Liver (tissue), 9 donors: ENCODE measurements around the gene ANKRD44. TPM values are rescaled to one million over a fixed set of nuclear protein-coding genes. Genes with fewer than 3 reads are reported as not detected.

ENCODE experiments used
- DNase-seq: peaks from one replicate; pipeline ENCODE4 v3.0.0-alpha.2; 2017; ENCODE audit warnings: low spot score
- H3K27ac ChIP-seq, 2 donors: one replicate each; pipeline ENCODE4 v1.7.0; 2013; ENCODE audit warnings: inconsistent platforms in 2 of 2, low read length in 2 of 2, control low read depth in 1 of 2, low read depth in 1 of 2, mild to moderate bottlenecking in 1 of 2
- H3K27me3 ChIP-seq, 4 donors: one replicate each; pipeline versions ENCODE4 v1.6.1 to v1.7.0; 2013; ENCODE audit warnings: low read length in 3 of 4, inconsistent platforms in 1 of 4, mild to moderate bottlenecking in 1 of 4, moderate library complexity in 1 of 4; ENCODE audit not compliant: control insufficient read depth in 4 of 4, insufficient read depth in 4 of 4
- H3K36me3 ChIP-seq, 4 donors: one replicate each; pipeline versions ENCODE4 v1.6.1 to v1.7.0; 2013; ENCODE audit warnings: low read length in 3 of 4, mild to moderate bottlenecking in 3 of 4, low read depth in 1 of 4, moderate library complexity in 1 of 4; ENCODE audit not compliant: control insufficient read depth in 4 of 4, insufficient read depth in 3 of 4
- H3K4me1 ChIP-seq, 4 donors: one replicate each; pipeline versions ENCODE4 v1.6.1 to v1.7.0; 2013; ENCODE audit warnings: low read length in 3 of 4, mild to moderate bottlenecking in 3 of 4, moderate library complexity in 1 of 4; ENCODE audit not compliant: control insufficient read depth in 4 of 4, insufficient read depth in 4 of 4
- H3K4me3 ChIP-seq, 3 donors: one replicate each; pipeline versions ENCODE4 v1.6.1 to v1.7.0; 2013; ENCODE audit warnings: low read length in 3 of 3, control low read depth in 1 of 3, low read depth in 1 of 3, mild to moderate bottlenecking in 1 of 3
- H3K9ac ChIP-seq, 2 donors: one replicate each; pipeline ENCODE4 v1.7.0; 2013; ENCODE audit warnings: low read length in 2 of 2, mild to moderate bottlenecking in 2 of 2, moderate library complexity in 2 of 2, control low read depth in 1 of 2, low read depth in 1 of 2
- H3K9me3 ChIP-seq, 4 donors: one replicate each; pipeline versions ENCODE4 v1.6.1 to v1.7.0; 2013; ENCODE audit warnings: low read length in 3 of 4; ENCODE audit not compliant: control insufficient read depth in 4 of 4
- ATF3 ChIP-seq: IDR thresholded peaks from 2 replicates; pipeline ENCODE4 v1.6.1; 2016; ENCODE audit warnings: antibody characterized with exemption
- FOXA1 ChIP-seq: IDR thresholded peaks from 2 replicates; pipeline ENCODE4 v1.6.1; 2016; ENCODE audit warnings: antibody characterized with exemption
- GABPA ChIP-seq, 2 donors: IDR thresholded peaks in 1 of 2; conservative IDR thresholded peaks in 1 of 2; 2 replicates each; pipeline ENCODE4 v1.6.1; 2016; ENCODE audit warnings: antibody characterized with exemption in 2 of 2, mild to moderate bottlenecking in 1 of 2, moderate library complexity in 1 of 2
- HNF4A ChIP-seq, 2 donors: conservative IDR thresholded peaks; 2 replicates each; pipeline ENCODE4 v1.6.1; 2016; ENCODE audit warnings: antibody characterized with exemption in 2 of 2, mild to moderate bottlenecking in 2 of 2
- HNF4G ChIP-seq: IDR thresholded peaks from 2 replicates; pipeline ENCODE4 v1.6.1; 2016; ENCODE audit warnings: antibody characterized with exemption
- JUND ChIP-seq, 2 donors: IDR thresholded peaks; 2 replicates each; pipeline ENCODE4 v1.6.1; 2016; ENCODE audit warnings: antibody characterized with exemption in 2 of 2
- MAX ChIP-seq: IDR thresholded peaks from 2 replicates; pipeline ENCODE4 v1.6.1; 2016; ENCODE audit warnings: antibody characterized with exemption
- NR2F2 ChIP-seq: IDR thresholded peaks from 2 replicates; pipeline ENCODE4 v1.6.1; 2016; ENCODE audit warnings: antibody characterized with exemption
- RAD21 ChIP-seq, 2 donors: IDR thresholded peaks; 2 replicates each; pipeline ENCODE4 v1.6.1; 2016; ENCODE audit warnings: antibody characterized with exemption in 2 of 2, mild to moderate bottlenecking in 2 of 2
- REST ChIP-seq: IDR thresholded peaks from 2 replicates; pipeline ENCODE4 v1.6.1; 2016; ENCODE audit warnings: antibody characterized with exemption, mild to moderate bottlenecking
- TAF1 ChIP-seq: conservative IDR thresholded peaks from 2 replicates; pipeline ENCODE4 v1.6.1; 2016; ENCODE audit warnings: antibody characterized with exemption, mild to moderate bottlenecking
- ZBTB33 ChIP-seq: IDR thresholded peaks from 2 replicates; pipeline ENCODE4 v1.6.1; 2016; ENCODE audit warnings: antibody characterized with exemption
- WGBS: extraction: QIAGEN DNeasy Blood & Tissue Kit; methylation state at CpG from one replicate; pipeline ENCODE4 v1.1.7; 2013; 5-methylcytosine and 5-hydroxymethylcytosine counted together
- polyA plus RNA-seq, 2 donors: library from polyadenylated mRNA; stranded (reverse) in 1 of 2; unstranded in 1 of 2; fragments of 200-250 nt in 1 of 2; fragments of >200 nt in 1 of 2; fragmentation: Nextera tagmentation in 1 of 2; extraction: Ambion mirVana in 1 of 2; gene quantifications; one replicate each; pipeline versions ENCODE4 v1.2.1 to v1.2.3, GENCODE V29; 2013 to 2015
- total RNA-seq, 2 donors: library from RNA; depleted of rRNA; stranded (reverse); fragments of >200 nt; gene quantifications; one replicate each; pipeline ENCODE4 v1.2.3, GENCODE V29; 2014
- donor health status: healthy.
- donor health status: healthy.
- donor health status: healthy.
- donor health status: healthy.
- donor health status: healthy.

ANKRD44 gene
- total and polyA plus RNA-seq, 4 donors, result 3.8 to 18.2 (median 6.8) TPM

GRCh38 chr2:197258580-197258979 is 52.0 kb downstream of the ANKRD44 start (continued):
- TF ChIP-seq ZBTB33 (no peak), HNF4G (no peak)

- DNase-seq, result no peak
- TF ChIP-seq MAX, result no peak
- no peak for TF ChIP-seq REST
- TF ChIP-seq TAF1, result no peak
- no peak for TF ChIP-seq NR2F2
- no peak for TF ChIP-seq ATF3
- H3K36me3 ChIP-seq, result no peaks in the 10 kb centered on the region
- H3K9ac ChIP-seq, result no peak overlapping the region
- peak overlapping the region in 1 of 2 donors; percentile 55 for H3K27ac ChIP-seq
- H3K4me3 ChIP-seq, result no peak overlapping the region
- 83% methylated on average over 2 of the region's 2 CpGs for WGBS
- peaks cover 0 to 5% (median 0%) of the 10 kb centered on the region in 4 donors for H3K4me1 ChIP-seq
- no peaks in the 10 kb centered on the region for H3K9me3 ChIP-seq
- no peaks in the 10 kb centered on the region for H3K27me3 ChIP-seq
Measured at GRCh38 chr2:197256547-197257170, 53.9 kb downstream of the ANKRD44 start.

- DNase-seq, result no peak
- Histone ChIP-seq H3K36me3 (no peaks in the 10 kb centered on the region), H3K9me3 (no peaks in the 10 kb centered on the region), H3K27me3 (no peaks in the 10 kb centered on the region), H3K4me1 (peaks cover 0 to 5% (median 0%) of the 10 kb centered on the region in 4 donors), H3K27ac (peak overlapping the region; percentile 54 to 55), H3K4me3 (no peak overlapping the region), H3K9ac (peak overlapping the region; percentile 42 to 54)
- no peak for TF ChIP-seq FOXA1
- no peak for TF ChIP-seq RAD21 (IDR thresholded peaks at IDR 0.05)
- TF ChIP-seq JUND (IDR thresholded peaks at IDR 0.05), result no peak
- TF ChIP-seq GABPA (IDR thresholded peaks at IDR 0.05 in 1 of 2, conservative IDR thresholded peaks at IDR 0.05 in 1 of 2), result no peak
- no peak for TF ChIP-seq HNF4G
- no peak for TF ChIP-seq HNF4A (conservative IDR thresholded peaks at IDR 0.05)
Measured at GRCh38 chr2:197256021-197256420, 54.6 kb downstream of the ANKRD44 start.
